NOMO-1 treated with DMSO at 0.1 percent for 48 hours (cell line): Measurements from ENCODE around the gene TMEM132A.
"Not testable (repeated sequence)": the region's sequence is repeated elsewhere in the genome, so short reads cannot be mapped to it uniquely, and the experiment has no call there.

Source experiments
- DNase-seq: peaks from one replicate; lab custom pipeline; 2025; ENCODE audit not compliant: unreplicated experiment; lab: John Stamatoyannopoulos, UW

Gene TMEM132A

DNA sequence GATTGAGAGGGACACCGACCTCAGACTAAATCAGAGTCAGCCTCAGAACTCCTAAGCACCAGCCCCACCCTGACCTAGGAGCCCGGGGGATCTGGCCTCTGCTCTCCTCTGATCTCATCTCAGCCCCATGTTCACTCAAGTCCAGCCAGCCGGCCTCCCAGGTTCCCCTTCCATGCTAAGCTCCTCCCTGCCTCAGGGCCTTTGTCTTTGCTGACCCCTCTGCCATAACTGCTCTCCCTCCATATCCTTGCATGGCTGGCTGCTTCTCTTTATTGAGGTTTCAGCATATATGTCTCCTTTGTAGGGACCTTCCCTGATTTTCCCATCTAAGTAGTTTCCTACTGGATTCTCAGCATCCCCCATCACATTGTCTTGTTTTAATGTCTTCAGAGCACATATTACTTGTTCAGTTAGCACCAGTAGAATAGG lies 28.5 kb downstream of the TMEM132A start:
- no peak for DNase-seq

DNA sequence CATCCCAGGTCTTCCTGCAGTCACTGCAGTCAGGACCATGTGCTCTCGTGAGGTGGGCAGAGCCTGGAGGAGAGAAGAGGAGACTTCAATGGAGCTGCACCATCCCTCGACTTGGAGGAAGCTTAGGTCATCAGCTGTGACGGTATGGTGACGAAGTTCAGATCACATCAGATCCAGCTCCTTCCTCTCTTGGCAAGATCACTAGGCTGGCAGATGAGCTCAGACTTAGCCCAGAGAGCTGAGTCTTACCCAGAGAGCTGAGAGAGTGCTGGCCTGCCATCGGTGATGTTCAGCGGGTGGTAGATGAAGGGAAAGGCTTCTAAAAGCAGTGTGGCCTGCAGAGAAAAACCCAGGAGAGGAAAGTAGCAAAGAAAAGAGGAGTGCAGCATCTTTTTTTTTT lies 29.5 kb downstream of the TMEM132A start:
- DNase-seq = no peak

DNA sequence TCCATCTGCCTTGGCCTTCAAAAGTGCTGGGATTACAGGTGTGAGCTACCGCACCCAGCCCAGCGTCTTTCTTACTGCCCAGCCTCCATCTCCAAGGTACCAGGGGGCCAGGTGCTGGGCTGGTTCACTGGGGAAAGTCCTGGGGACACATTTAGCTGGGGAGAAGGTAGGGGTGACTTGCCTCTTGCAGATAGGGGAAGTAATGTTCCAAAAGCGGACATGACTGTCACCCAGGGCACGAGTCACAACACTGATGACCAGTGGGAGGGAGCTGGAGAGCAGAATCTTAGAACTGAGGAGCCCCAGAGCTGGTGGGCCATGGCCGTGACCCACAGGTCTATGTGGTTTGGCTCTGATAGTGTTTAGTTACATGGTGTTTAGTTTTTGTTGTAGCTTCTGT lies 30.2 kb downstream of the TMEM132A start:
- DNase-seq = peak; percentile 59

- DNase-seq = peak; percentile 22
Measured at GRCh38 chr11:60955571-60955970, 31.3 kb downstream of the TMEM132A start.

- no peak for DNase-seq
Measured at GRCh38 chr11:60957188-60957587, 32.9 kb downstream of the TMEM132A start.

DNA sequence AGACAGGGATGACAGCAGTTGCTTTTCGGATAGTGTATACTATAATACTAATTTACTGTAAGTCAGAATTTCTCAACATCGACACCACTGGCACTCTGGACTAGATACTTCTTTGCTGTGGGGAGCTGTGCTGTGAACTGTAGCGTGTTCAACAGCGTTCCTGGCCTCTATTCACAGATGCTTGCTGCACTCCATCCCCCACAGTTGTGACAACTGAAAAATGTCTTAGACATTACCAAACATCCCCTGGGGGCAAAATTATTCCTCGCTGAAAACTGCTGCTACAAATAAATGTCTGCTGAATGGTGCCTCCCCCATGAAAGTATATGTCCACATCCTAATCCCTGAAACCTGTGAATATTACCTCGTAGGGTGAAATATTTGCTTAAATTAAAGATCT lies 35.2 kb downstream of the TMEM132A start:
- no peak for DNase-seq

DNA sequence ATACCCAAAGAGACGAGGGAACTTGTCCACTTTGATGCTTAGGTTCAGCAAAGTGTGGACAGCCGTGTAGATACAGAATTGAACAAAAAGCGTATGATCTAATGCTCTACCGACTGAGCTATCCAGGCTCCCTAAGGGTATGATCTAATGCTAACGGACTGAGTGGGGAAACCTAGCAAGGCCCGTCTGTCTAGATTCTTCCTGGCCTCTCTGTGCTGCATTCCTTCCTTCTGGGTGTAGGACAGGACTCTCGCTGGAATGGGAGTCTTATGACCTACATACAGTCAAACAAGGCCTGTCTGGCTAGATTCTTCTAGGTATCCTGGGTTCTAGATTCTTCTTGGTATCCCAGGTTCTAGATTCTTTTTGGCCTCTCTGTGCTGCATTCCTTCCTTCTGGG lies 36.1 kb downstream of the TMEM132A start:
- no peak for DNase-seq

DNA sequence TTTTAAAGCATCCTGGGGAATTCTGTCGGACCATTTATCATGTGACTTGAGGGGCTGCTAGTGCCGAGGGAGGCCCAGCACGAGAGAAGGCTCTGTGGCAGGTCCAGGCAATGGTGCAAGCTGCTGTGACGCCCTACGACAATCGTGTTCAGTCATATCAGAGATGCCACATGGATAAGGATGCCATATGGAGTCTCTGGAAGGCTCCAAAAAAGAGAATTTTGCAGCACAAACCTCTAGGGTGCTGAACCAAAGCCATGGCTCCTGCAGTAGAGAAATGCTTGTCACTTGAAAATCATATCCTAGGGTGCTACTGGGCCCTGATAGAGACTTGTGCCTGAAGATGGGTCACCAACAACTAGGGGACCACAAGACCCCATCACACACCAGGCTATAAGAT lies 40.5 kb downstream of the TMEM132A start:
- DNase-seq = no peak

DNA sequence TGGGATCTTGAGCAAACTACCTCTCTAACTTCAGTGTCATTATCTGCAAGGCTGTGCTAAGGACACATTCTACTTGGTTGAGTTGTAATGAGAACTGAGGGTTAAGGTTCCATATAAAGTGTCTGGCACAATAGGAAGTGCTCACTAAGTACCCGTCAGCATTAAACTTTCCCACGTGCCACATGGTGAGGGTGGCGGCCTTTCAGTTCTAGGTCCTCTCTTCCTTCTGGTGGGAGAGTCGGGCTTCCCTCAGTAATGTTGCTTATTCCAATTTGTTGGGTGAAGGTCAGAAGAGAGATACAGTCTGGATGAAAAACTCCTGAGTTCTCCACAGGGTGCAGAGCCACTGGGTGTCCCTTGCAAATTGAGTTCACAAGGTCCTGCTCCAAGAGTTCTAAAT lies 42.6 kb downstream of the TMEM132A start:
- DNase-seq = no peak

DNA sequence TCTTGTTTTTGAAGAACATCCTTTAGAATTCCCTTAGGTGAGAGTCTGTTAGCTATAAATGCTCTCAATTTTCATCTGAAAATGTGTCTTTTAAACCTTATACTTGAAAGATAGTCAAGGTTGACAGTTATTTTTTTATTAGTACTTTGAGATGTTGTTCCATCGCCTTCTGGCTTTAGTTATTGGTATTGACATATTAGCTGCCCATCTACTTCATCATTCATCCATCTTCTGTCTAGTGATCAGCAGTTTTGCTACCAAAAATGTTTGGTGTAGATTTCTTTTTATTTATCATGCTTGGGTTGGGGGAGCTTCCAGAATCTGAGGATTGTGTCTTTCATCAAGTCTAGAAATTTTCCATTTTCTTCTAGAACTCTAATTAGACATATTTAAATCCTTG lies 44.0 kb downstream of the TMEM132A start:
- no peak for DNase-seq

GRCh38 chr11:60970369-60970774 lies 46.1 kb downstream of the TMEM132A start:
- DNase-seq = peak; percentile 33

DNA sequence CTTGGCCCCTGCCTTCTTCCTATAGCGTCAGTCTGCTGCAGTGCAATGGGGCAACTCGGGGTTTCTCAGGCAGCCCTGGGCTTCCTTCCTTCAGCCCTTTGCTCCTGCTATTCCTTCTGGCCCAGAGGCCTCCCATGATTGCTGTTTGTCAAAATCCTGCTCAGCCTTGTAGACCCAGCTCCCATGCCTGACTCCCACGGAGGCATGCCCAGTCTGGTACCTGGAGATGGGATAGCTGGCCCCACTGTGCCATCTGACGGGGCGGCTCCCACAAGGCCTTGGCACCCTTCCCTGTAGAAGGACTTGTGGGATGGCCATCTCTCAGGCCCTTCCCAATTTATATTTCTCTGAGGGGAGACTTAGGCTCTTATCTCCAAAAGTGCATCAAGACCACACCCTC lies 46.6 kb downstream of the TMEM132A start:
- no peak for DNase-seq

GRCh38 chr11:60971520-60971919 lies 47.3 kb downstream of the TMEM132A start, which contains the start of gene CD6:
Gene CD6, plus strand, starts transcription at chr11:60971680. Its CDS starts 186 bp downstream, at chr11:60971866.
- DNase-seq = no peak

GRCh38 chr11:60972182-60973030 lies 48.1 kb downstream of the TMEM132A start:
- DNase-seq = no peak

- DNase-seq = no peak
Measured at GRCh38 chr11:60973699-60974098, 49.4 kb downstream of the TMEM132A start.

GRCh38 chr11:60974316-60974715 lies 50.1 kb downstream of the TMEM132A start:
- DNase-seq = not testable (repeated sequence)

DNA sequence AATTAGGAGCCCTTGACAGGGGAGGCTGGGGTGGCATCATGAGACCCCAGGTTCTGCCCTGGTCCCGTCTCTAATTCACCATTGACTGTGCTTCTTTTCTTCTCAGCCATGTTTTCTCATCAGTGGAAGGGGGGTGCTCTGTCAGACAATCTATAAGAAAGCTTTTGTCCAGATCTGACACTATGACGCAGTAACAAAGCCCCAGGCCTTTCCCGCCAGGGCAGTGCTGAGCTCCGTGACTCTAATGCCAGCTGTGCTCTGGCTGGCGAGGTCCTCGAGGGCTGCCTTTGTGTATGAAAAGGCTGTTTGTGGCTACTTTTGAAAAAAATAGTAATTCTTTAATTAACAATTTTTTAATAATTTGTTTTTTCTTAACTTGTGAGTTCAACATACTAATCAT lies 50.5 kb downstream of the TMEM132A start:
- no peak for DNase-seq

GRCh38 chr11:60977224-60977623 lies 53.0 kb downstream of the TMEM132A start:
- DNase-seq = no peak

- no peak for DNase-seq
Measured at GRCh38 chr11:60977836-60978235, 53.6 kb downstream of the TMEM132A start.

DNA sequence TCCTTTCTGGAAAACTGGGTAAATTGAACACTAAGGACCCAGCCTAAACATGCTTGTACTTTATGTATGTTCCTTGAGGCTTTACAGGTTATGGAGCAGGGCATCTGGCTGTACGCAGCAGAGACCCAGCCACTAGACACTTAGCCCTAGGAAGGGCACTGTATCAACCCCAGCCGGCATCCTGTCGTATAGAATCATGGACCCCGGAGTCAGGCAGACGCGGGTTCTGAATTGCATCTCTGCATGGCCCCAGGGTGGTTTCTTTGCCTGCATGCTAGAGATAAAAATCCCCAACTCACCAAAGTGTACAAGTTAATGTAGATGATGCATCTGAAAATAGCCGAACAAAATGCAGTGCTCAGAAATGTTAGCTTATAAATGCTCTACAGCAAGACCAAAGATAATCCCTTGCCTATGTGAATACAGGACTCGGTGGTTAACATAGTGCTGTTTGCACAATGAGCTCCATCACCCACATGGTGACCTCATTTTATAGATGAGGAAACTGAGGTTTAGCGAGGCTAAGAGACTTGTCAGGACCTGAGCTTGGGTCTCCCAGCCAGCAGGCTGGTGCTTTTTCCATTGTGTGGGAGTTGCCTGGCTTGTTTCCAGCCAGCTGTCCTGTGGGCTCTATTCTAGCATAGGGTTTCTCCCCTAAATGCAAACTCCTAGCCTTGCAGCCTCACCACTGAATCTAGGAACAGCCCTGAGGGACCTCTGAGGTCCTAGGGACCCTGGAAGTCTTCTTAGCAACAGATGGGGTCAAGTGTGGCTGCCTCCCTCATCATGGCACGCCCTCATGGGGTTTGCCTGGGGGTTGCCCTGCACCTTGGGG lies 54.5 kb downstream of the TMEM132A start:
- DNase-seq = no peak

- DNase-seq = no peak
Measured at GRCh38 chr11:60981515-60981914, 57.3 kb downstream of the TMEM132A start.

- DNase-seq = no peak
Measured at GRCh38 chr11:60982184-60982583, 57.9 kb downstream of the TMEM132A start.
